GM12892 (cell line): ENCODE results near the gene SP4.

Source experiments
- POLR2A ChIP-seq: IDR thresholded peaks from 2 replicates; pipeline ENCODE4 v1.6.1; 2011; ENCODE audit warnings: low read depth, low read length, control low read depth
- POLR2AphosphoS5 ChIP-seq: IDR thresholded peaks from 2 replicates; pipeline ENCODE4 v1.6.1; 2011; ENCODE audit warnings: low read depth, low read length, control low read depth
- TAF1 ChIP-seq: IDR thresholded peaks from 2 replicates; pipeline ENCODE4 v1.6.1; 2011; ENCODE audit warnings: low read depth, mild to moderate bottlenecking, control low read depth, low read length, borderline replicate concordance

- no peak for TF ChIP-seq POLR2A
- no peak for TF ChIP-seq POLR2AphosphoS5
- no peak for TF ChIP-seq TAF1
Measured at GRCh38 chr7:21468969-21469368, 41.1 kb downstream of the SP4 start.
